ENCODE results near the gene TSPAN31.

Gene TSPAN31

DNA sequence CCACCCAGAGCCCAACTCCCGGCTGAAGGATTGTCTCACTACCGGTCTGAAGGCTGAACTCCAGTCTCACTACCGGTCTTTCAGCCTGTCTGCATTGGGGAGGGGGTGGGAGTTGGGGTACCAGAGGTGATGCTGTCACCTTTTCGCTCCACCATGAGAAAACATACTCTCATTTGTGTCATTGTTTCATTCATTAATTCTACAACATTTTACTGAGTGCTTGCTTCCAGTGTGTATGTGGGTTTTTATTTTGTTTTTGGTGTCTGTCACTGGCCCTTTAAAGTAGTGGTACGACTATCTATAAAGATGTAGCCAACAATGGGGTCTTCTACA is 7.8 kb downstream of the TSPAN31 start:
- DNase-seq (ENCODE audit: low read depth), result no peak

DNA sequence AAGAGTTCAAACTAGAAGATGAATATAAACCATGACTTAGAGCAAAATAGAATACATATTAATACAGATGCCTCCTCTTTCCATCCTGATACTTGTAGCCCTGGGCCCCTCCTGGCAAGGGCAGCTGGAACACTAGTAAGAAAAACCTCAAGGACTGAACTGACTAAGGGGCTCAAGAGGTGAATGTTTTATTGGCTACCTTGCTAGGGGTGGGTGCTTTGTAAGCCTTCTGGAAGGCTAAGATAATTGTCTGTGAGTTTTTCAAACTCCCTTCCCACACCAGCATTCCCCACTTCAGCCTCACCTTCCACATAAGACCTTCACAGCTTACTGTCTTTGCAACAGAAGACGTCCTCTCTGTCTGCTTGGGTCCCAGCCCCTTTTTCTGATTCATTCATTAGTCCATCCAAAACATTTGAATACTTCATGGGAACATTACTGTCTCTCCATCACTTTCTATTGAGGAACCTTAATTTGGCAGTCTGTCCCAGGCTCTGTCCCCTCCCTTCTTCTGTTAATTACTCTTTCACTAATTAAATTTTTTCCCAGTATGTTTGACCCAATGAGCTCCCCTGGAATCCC is 9.0 kb downstream of the TSPAN31 start:
- no peak for DNase-seq (ENCODE audit: low read depth)

DNA sequence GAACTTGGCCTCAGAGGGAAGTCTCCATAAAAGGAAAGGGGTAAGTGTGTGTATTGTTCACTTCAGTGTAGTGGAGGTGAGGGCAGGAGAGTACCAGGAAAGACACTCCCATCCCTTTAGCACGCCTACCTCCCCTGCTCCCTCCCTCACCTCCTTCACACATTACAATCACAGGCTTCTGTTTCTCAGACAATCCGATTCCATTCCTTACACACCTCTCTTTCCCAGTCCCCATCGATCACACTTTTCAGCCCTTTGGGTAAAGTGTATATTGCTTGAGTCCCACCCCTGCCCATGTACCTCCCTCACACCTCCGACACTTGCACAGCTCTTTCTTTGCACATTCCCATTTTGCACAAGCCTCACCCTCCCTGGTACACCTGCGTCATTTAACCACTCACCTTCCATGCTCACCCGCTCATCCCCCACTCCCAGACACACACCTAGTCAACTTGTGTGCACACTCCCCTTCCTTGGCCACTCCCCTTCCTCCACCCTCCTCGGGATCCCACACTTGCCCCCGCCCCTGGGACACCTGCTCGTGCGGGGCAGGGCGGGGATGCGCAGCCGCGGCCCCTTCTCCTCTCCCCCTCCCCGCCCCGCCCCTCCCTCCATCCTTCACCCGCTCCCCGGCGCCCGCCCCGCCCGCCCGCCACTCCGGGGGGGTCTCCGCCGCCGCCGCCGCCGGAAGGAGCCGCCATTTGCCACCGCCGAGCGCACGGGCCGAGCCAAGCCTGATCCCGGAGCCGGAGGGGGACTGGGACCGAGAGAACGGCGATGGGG is 9.8 kb downstream of the TSPAN31 start, which contains the start of gene MARCHF9:
MARCHF9 (plus strand) TSS at position 693 of the 783 bp plus-strand sequence. CDS start 426 bp downstream, outside the sequence.
- peak; percentile 68 for DNase-seq (ENCODE audit: low read depth)

DNA sequence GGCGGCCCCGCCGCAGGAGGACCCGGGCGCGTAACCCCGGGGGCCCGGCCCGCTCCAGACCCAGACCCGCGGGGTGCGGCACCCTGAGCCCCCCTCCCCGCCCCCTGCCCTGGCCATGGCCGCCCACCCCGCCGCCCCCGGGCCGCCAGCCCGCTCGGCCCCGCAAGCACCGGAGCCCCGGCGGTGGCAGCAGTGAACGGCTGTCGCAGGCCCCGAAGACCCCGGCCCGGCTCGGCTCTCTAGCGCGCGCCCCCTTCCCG is 10.3 kb downstream of the TSPAN31 start:
- no peak for DNase-seq (ENCODE audit: low read depth)

DNA sequence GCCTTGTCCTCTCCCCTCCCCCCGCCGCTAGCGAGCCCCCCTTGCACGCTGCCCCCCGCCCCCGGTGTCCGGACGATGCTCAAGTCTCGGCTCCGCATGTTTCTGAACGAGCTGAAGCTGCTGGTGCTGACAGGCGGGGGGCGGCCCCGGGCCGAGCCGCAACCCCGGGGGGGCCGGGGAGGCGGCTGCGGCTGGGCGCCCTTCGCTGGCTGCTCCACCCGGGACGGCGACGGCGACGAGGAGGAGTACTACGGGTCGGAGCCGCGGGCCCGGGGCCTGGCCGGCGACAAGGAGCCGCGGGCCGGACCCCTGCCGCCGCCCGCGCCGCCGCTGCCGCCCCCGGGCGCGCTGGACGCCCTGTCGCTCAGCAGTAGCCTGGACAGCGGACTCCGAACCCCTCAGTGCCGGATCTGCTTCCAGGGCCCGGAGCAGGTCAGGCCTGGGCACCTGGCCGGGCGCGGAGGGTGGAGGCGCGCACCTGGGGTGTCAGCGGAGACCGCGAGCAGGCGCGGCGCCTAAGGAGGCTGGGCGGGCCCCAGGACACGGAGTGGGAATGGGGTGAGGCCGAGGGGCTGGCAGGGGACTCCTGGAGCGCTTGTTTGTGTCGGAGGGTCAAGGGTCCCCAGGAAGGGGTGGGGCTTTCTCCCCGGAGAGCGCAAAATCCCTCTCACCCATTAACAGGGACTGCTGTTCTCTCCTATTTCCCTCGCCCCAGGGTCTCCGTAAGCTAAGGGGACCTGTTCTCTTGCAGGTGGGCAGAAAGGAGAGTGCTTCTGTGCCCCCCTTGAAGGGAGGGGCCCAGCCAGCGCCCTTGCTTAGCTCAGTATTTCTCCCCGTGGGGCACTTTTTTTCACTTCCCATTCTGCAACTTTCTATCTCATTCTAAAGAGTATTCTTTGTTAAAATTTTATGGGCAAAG is 10.9 kb downstream of the TSPAN31 start:
- DNase-seq (ENCODE audit: low read depth), result no peak

DNA sequence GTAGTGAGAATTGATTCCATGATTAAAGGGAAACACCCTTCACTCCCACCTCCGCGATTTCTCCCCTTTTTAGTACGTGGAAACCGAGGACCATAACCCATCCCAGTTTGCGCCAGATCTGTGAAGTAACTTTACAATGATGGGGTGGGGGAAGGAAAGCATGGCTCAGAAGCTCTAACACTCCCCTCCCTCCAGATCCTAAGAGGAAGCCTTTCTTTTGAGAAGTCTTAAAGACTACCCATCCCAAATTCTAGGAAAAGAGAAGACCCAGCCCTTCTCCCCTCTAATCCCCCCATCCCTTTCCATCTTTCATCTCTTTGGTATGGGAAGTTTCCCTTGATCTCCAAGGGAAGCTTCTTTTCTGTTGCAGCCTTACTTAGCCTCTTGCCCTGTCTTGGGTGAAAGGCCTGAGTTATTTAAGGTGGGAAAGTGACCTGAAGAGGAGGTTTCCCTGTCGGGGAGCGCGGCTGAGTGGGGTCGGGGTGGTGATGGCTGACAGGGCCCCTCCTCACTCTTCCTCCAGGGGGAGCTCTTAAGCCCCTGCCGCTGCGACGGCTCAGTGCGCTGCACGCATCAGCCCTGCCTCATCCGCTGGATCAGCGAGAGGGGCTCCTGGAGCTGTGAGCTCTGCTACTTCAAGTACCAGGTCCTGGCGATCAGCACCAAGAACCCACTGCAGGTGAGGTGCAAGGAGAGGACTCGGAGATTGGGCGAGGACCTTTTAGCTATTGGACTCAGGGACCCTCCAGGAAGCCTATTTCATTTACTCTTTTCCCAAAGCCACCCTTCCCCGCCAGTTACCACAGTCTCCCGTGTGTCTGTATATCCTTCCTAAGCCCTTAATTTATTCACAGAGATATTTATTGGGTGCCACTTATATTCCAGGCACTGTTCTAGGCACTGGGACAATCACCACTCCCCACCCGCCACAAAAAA is 11.8 kb downstream of the TSPAN31 start:
- peak; percentile 57 for DNase-seq (ENCODE audit: low read depth)

DNA sequence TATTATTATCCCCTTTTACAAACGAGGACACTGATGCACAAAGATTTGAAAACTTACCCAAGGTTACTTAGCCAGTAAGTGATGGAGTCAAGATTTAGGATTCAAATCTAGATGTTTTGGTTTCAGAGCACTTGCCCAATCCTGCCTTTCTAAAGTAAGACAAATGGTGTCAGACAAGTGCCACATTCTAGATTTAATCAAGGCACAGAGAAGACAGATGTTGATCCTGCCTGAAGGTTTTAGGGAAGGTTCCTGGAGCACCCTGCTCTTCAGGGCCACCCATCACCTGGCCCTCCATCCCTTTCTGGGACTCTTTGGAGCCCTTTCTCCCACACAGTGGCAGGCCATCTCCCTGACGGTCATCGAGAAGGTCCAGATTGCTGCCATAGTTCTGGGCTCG is 12.9 kb downstream of the TSPAN31 start:
- DNase-seq (ENCODE audit: low read depth), result no peak

DNA sequence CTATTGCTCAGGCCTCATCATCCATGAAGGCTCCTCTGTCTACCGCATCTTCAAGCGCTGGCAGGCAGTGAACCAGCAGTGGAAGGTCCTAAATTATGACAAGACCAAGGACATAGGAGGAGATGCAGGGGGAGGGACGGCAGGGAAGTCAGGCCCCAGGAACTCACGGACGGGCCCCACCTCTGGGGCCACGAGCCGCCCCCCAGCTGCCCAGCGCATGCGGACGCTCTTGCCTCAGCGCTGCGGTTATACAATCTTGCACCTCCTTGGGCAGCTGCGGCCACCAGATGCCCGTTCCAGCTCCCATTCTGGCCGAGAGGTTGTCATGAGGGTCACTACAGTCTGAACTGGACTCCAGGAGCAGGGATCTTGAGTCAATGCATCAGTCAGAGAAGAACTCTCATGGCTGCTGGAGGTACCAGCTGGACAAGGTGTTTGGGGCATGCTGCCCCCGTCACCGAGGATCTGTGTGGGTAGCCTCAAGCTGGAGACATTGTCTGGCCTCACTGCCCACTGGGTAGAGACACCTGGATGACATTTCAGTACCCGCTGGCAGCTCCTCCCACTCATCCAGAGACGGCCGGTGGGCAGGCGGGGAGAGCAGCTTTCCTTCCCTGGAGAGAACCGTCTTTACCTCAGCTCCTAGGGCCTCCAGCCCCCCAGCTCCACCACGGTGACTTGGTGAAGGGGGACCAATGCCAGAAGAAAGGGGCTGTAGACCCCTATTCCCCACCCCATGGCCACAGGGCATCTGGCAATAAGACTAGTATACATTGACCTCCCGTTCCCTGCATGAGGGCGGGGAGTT is 13.9 kb downstream of the TSPAN31 start:
- no peak for DNase-seq (ENCODE audit: low read depth)

DNA sequence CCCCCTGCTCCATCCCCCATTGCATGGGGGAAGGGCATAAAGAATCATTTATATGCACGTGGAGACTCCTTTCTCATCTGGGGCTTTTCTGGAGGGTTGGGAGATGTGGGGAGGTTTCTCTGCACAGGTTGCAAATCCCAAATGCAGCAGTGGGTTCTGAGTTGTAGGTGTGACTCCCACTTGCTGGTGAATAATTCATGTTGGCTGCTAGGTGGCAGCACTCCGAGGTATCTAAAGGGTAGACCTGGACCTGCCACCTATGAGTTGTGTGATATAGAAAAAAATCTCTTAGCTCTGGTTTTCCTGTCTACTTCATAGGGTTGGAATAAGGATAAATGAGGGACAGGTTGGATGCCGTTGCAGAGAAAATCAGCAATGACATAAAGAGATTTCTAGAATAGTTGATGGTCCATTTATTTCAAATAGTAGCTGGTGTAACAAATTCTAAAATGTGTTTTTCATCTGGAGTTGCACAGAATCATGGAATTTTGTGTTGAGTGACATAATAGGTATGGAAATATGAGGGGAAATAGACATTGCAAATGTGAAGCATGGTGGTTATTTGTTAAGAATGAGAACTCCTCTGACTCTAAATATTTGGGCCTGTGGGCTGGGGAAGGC is 14.6 kb downstream of the TSPAN31 start:
- no peak for DNase-seq (ENCODE audit: low read depth)

DNA sequence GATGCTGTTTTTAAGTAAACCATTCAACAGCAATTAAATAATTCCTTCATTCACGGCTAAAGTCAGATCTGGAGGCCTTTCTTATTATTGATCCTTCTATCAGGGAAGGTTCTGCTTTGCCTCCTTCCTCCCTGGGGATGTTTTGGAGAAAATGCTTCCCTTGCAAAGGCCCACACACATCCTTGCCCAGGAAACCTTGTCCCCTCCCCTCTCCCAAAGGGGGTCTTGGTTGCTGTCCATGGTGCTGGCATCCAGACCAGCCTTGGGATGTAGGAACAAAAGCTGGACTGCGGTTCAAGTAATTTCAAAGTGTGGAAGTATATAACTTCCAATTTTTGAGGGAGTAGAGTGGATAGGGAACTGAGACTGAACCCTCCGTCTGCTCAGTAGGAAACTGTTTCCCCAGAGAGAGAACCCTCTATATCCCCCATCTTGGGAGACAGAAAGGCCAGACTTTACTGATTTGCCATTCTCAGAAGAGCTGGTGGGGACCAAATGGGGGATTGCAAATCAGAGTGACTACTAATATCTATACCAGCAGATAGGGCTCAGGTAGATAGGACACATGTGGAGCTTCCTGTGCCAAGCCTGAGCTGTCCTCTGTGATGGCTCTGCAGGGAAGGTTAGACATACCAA is 15.6 kb downstream of the TSPAN31 start:
- DNase-seq (ENCODE audit: low read depth), result no peak

DNA sequence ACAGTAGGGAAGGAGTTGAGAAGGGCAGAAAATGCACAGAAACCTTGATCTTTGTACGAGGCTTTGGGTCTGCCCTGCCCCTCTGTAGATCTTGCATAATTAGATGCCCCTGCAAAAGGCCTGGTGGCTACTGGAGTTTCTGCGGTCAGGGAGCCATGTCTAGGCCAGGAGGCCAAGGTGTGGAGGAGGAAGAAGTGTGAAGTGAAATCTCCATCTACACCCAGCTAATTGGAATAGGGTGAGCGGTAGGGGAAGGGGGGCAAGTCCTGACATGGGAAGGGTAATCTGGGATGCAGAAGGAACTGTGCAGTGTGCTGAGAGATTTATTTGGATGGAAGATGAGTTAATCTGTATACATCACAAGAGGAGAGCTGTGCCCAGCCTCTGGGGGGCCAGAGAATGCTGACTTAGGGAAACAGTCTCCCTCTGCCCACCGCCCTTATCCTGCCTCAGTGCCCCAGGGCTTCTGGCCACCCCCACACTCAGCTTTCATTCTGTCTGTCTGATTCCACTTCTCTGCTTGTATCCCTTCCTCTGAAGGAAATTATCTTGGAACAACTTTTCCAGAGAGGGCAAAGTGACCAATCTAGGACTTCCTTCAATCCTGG is 16.7 kb downstream of the TSPAN31 start:
- no peak for DNase-seq (ENCODE audit: low read depth)

DNA sequence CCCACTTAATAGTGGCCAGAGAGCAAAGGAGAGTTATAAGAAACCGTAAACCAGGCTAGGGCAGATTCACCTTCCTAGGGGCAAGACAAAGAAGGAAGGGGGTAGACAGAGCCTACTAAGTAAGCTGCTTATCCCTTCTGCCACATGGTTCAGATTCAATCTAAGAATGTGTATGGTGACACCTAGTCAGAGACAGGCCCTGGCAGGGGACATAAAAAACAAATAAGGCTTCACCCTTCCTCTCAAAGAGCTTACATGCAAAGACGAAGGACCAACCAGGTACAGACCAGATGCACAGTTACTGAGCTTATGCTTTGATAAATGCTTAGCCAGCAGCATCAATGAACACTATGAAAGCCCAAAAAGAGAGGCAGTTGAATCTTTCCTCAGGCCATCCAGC is 17.6 kb downstream of the TSPAN31 start:
- DNase-seq (ENCODE audit: low read depth), result no peak

DNA sequence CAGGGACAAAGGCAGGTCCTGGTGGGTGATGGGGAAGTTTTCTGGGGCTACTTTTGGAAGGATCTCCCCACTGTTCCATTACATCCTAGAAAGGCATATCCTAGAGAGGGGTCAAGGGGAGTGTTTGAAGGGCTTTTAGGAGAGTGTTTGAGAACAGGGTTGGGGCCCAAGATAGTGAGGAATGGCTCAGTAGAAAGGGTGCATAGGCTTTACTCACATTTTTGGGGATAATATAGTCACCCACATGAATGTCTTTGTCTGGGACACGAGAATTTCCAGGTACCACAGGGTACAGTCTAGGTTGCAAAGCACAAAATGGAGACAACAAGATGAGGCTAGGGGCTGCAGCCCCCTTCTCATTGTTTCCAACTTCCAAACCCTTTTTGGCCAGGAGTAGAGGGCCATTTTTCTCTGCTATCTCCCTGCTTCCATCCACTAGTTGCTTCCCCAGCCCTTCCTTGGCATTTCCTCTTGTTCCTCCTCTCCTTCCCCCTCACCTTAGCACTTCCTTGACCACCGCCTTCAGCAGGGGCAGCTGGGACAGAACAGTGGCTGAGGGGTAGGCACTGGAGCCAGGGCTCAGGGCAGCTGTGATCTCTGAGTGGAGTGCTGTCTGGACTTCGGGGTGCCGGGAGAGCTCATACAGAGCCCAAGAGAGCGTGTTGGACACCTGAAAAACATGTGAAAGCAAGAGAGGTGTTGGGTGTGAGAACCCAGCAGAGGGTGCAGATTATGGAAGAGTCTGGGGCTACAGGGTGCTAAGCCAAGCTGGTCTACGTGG is 19.2 kb downstream of the TSPAN31 start:
- DNase-seq (ENCODE audit: low read depth), result no peak

DNA sequence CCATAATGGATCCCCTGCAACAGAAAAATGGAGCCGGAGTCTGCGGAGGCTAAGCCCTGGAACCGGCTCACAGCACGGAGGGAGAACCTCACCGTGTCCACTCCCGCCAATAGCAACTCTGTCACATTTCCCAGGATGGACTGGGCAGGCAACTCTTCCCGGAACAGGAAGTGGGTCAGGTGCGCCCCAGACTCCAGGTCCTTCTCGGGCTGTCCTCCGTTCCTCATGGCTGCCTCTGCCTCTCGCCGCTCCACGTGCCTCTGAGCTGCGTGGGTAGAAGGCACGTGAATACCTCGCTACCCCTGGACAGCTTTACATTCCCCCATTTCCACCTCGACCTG is 19.8 kb downstream of the TSPAN31 start:
- no peak for DNase-seq (ENCODE audit: low read depth)

DNA sequence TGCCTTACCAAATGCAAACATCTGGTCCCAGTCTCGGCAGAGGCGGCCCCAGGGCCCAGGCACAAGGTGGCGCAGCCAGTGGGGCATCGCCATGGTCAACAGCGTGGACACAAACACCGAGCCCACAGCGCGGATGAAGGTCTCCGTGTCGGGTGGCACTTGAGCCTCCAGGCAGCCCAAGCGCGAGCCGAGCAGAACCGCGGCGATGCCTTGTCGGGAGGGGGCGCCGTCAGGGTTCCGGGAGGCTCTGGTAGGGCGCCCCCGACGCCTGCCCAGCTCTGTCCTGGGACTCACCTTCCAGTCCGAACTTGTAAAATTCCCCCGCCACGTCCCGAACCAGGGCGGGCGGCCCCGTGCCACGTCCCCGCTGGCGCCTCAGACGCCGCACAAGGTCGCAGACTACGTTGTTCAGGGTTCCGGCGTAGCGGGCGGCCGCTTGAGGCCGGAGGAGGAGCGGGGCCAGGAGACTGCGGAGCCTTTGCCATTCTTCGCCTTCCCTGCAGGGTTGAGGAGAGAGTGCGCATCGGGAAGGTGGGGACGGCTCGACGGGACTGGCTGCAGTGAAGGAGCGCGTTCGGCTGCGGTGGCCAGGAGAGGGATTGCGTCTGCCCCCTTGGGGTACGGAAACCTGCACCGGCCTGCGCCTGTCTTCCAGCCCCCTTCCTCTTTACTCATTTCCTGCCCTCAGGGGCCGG is 20.3 kb downstream of the TSPAN31 start:
- DNase-seq (ENCODE audit: low read depth), result no peak

DNA sequence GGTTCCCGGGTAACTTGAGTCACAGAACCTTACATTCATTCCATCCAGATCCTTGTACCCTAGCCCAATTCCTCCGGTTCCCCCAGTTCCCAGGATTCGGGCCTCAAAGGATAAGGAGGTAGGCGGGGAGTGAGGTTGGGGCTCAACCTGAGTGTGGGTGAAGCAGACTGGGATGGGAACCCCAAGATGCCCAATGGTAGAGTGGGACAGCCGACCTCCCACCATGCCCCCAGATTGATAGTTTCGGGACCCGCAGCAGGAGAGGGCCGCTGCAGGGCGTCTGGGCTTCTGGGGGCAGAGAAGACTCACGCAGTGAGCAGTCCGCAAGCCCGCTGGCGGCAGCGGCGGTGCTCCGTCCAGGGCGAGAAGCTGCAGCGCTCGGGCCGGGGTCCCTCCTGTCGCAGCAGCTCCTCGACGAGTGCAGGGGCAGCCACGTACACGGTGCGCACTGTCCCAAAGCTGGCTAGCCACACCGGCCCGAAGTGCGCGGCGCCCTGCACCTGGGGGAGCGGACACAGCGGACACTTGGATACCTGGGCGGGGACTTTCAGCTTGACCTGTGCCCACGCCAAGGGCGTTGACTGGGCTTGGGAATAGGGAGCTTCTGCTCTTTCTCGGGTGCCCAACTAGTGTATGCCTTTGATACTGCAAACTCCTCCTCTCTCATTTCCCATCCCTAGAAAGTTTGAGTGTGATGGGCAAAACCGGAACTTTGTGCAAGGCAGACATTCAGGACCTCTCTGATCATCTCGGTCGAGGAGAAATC is 21.0 kb downstream of the TSPAN31 start:
- DNase-seq (ENCODE audit: low read depth), result no peak

DNA sequence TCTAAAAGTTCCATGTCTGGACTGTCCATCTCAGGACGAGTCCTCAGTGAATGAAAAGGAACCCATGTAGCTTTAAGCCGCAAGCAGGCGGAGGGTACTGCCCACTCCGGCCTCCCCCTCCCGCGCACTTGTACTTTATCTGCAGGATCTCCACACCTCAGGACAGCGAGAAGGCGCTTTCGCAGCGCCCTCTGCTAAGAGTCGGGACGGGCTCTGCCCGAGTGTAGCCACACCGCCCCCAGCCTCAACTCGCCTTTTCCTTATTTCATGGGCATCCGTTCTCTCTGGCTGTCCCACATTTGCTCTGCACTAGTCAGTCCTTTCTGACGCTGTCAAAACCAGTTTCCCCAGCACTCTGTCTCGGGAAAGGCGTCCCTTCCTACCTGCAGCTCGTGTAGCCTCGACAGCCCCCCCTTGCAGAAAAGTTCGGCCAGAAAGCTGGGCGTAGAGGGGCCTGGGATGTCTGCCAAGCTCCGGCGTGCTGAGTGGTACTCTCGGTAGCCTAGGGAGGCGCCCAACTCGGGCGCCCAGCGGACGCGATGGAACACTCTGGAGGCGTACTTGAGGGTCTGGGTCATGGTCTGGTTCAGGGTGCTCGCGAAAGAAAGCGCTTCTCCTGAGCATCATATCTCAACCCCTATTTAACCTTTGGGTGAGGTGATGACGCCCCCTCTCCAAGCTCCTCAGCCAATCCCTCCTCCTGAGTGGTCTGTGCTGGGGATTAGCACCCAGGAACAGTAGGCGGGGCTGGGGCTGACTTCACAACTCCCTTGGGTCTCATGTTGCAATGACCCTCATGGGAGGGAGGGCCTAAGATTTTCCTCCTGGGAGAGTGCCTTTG is 21.8 kb downstream of the TSPAN31 start, which contains the start of gene CYP27B1:
CYP27B1 (minus strand) TSS at position 615 of the 841 bp plus-strand sequence; CDS start at position 578, 37 bp downstream.
- no peak for DNase-seq (ENCODE audit: low read depth)
